Skeletal muscle satellite cell (primary cell): Measurements from ENCODE around the gene FREY1.

Source experiments
- H3K27me3 ChIP-seq: 2 replicates; pipeline ENCODE4 v1.7.0; 2013; ENCODE audit warnings: low read length; ENCODE audit not compliant: control insufficient read depth, insufficient read depth
- H3K36me3 ChIP-seq: 2 replicates; pipeline ENCODE4 v1.7.0; 2013; ENCODE audit warnings: mild to moderate bottlenecking, control low read depth, low read length; ENCODE audit not compliant: insufficient read depth
- H3K4me1 ChIP-seq: 2 replicates; pipeline ENCODE4 v1.7.0; 2013; ENCODE audit warnings: low read length; ENCODE audit not compliant: control insufficient read depth, insufficient read depth
- H3K4me2 ChIP-seq: 2 replicates; pipeline ENCODE4 v1.7.0; 2013; ENCODE audit warnings: mild to moderate bottlenecking, low read length
- H3K4me3 ChIP-seq: 2 replicates; pipeline ENCODE4 v1.7.0; 2013; ENCODE audit warnings: low read length
- H3K9ac ChIP-seq: 2 replicates; pipeline ENCODE4 v1.7.0; 2013; ENCODE audit warnings: mild to moderate bottlenecking, low read depth, low read length, moderate library complexity
- H3K9me3 ChIP-seq: replicated peaks from 2 replicates; pipeline ENCODE4 v1.7.0; 2013; ENCODE audit warnings: mild to moderate bottlenecking, control low read depth, low read length

FREY1 gene

DNA sequence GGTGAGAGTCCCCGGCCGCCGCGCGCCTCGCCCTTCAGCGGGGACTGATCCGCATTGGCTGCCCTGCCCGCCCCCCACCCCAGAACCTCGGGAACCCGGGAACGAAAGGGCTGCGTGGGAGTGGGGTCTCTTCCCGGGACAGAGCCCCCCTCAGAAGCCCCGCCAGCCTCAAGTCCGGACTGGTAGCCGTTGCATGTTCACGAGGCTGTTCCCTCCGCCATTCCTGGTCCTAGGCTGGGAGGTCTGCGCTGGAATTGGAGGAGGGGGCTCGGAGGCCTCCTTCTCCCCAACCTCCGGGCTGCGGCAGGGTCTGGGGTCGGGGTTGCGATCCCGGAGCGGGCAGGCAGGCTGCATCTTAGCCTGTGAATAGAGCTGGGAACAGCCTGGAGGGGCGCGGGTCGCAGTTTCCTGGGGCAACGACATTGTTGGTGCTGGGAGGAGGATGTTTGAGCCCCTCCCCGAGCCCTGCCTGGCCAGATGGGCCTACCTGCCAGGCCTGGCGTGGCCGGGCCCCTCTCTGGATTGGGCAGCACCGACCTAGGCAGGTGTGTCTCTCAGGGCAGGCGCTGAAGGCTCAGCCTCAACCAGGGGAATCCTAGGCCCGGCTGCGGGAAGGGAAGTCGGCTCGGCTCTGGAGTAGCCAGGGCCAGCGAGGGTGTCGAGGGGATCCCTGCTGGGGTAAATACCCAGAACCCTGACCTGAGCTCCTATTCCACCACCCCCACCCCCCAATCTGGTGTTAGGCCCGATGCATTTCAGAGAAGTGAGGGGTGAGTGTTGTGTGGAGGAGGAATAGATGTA is 20.9 kb downstream of the FREY1 start:
- peaks cover 5% of the 10 kb centered on the region for H3K4me1 ChIP-seq
- peak overlapping the region; percentile 64 for H3K4me3 ChIP-seq
- H3K36me3 ChIP-seq, result peaks cover 9% of the 10 kb centered on the region
- H3K9me3 ChIP-seq, result no peaks in the 10 kb centered on the region
- peak overlapping the region; percentile 79 for H3K4me2 ChIP-seq
- peaks cover 27% of the 10 kb centered on the region for H3K27me3 ChIP-seq
- no peak overlapping the region for H3K9ac ChIP-seq

DNA sequence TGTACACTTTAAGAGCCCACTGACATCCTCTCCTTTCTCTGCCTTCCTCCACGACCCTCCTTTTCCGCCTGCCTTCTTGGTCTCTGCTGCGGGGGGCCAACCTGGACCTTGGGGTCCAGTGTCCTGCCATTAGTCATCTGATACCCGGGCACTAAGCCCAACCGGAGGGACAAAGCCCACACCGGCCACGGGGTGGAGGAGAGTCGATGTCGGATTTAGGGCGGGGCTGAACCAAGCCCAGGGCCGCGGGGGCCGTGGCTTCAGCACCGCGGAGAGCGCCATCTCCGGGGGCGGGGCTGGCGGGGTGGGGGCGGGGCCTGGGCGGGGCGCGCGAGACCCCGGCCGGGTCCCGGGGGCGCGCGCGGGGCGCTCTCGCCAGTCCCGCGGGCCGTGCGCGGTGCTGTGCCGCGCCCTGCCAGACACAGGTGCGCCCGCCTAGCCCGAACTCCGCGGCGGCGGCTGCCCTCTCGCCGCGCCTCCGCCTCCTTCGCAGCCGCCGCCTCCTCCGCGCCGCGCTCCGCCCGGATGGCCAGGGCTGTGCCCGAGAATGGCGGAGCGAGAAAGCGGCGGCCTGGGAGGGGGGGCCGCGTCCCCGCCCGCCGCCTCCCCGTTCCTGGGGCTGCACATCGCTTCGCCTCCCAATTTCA is 21.7 kb downstream of the FREY1 start, which contains the start of gene MAPK8IP1:
Gene MAPK8IP1, plus strand, starts transcription at position 378 of the 647 bp plus-strand sequence. Its CDS starts 170 bp downstream, at position 548.
- Histone ChIP-seq H3K4me1 (peaks cover 7% of the 10 kb centered on the region), H3K4me3 (peak within 1 kb of the TSS; percentile 64), H3K4me2 (peak within 1 kb of the TSS; percentile 79), H3K36me3 (peaks cover 11% of the 10 kb centered on the region), H3K9me3 (no peaks in the 10 kb centered on the region), H3K27me3 (peaks cover 27% of the 10 kb centered on the region), H3K9ac (no peak within 1 kb of the TSS)

DNA sequence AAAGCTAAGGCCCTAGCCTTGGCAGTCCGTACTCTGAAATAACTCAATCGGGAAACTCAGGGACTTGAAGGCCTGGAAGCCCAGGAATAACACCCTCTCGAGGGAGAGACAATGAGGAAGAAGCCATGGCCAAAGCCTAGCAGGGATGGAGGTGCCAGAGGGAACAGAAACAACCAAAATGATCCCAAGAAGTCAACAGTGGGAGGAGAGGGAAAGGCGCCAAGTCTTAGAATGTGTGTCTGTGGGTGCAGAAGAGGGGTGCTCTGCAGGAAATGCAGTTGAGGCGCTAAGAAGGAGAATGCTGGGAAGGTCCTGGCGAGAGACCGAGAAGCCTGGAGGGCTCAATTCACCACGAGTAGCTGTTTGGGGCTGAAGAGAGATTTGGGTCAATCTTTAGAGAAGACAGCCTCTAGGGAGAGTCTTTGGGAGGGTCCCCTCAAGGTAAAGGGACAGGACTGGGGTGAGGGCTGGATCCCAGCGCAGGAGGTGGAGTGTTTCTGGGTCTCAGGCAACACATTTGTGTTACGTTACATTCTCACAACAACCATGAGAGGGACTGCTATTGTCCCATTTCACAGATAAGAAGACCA is 22.4 kb downstream of the FREY1 start:
- no peak overlapping the region for H3K9ac ChIP-seq
- H3K36me3 ChIP-seq, result peaks cover 11% of the 10 kb centered on the region
- H3K9me3 ChIP-seq, result no peaks in the 10 kb centered on the region
- H3K4me3 ChIP-seq, result no peak overlapping the region
- peaks cover 25% of the 10 kb centered on the region for H3K27me3 ChIP-seq
- peaks cover 13% of the 10 kb centered on the region for H3K4me1 ChIP-seq
- H3K4me2 ChIP-seq, result peak overlapping the region; percentile 79

- Histone ChIP-seq H3K4me3 (no peak overlapping the region), H3K27me3 (peaks cover 11% of the 10 kb centered on the region), H3K4me2 (no peak overlapping the region), H3K36me3 (peaks cover 11% of the 10 kb centered on the region), H3K9ac (no peak overlapping the region), H3K4me1 (peaks cover 13% of the 10 kb centered on the region), H3K9me3 (no peaks in the 10 kb centered on the region)
Observed at GRCh38 chr11:45881708-45882368, 25.2 kb downstream of the FREY1 start.

- peaks cover 11% of the 10 kb centered on the region for H3K36me3 ChIP-seq
- H3K9ac ChIP-seq, result no peak overlapping the region
- H3K4me1 ChIP-seq, result peaks cover 11% of the 10 kb centered on the region
- no peak overlapping the region for H3K4me3 ChIP-seq
- H3K27me3 ChIP-seq, result peaks cover 2% of the 10 kb centered on the region
- H3K4me2 ChIP-seq, result no peak overlapping the region
- no peaks in the 10 kb centered on the region for H3K9me3 ChIP-seq
Observed at GRCh38 chr11:45880772-45881570, 26.1 kb downstream of the FREY1 start.

GRCh38 chr11:45879803-45880686 is 27.0 kb downstream of the FREY1 start:
- H3K27me3 ChIP-seq, result no peaks in the 10 kb centered on the region
- H3K4me2 ChIP-seq, result no peak overlapping the region
- H3K36me3 ChIP-seq, result peaks cover 11% of the 10 kb centered on the region
- peaks cover 7% of the 10 kb centered on the region for H3K4me1 ChIP-seq
- H3K9me3 ChIP-seq, result no peaks in the 10 kb centered on the region
- H3K9ac ChIP-seq, result no peak overlapping the region
- no peak overlapping the region for H3K4me3 ChIP-seq

DNA sequence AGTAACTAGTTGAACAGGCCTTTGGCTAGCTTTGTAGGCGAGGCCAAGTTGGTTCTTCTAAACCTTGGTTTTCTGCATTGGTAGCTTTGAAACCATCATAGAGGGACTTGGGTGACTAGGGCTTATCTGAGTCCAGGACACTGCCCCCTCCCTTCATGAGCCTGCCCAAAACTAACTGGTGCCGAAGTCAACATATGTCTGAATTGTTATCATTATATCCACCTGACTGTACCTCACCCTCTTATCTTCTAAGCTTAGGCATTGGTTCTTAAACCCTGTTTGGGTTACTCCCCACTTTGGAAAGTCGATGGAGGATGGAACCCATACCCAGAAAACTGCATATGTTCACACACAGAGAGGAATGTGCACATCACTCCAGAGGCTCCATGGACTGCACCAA is 29.2 kb downstream of the FREY1 start:
- peaks cover 12% of the 10 kb centered on the region for H3K4me1 ChIP-seq
- peaks cover 11% of the 10 kb centered on the region for H3K36me3 ChIP-seq
- no peak overlapping the region for H3K4me2 ChIP-seq
- H3K9ac ChIP-seq, result no peak overlapping the region
- no peaks in the 10 kb centered on the region for H3K27me3 ChIP-seq
- no peaks in the 10 kb centered on the region for H3K9me3 ChIP-seq
- H3K4me3 ChIP-seq, result no peak overlapping the region

- H3K36me3 ChIP-seq, result peaks cover 13% of the 10 kb centered on the region
Observed at GRCh38 chr11:45877221-45877620, 29.9 kb downstream of the FREY1 start.

GRCh38 chr11:45876401-45876800 is 30.7 kb downstream of the FREY1 start:
- H3K4me2 ChIP-seq, result no peak overlapping the region
- peaks cover 19% of the 10 kb centered on the region for H3K4me1 ChIP-seq
- H3K9me3 ChIP-seq, result no peaks in the 10 kb centered on the region
- H3K9ac ChIP-seq, result no peak overlapping the region
- H3K36me3 ChIP-seq, result peaks cover 13% of the 10 kb centered on the region
- H3K27me3 ChIP-seq, result no peaks in the 10 kb centered on the region
- no peak overlapping the region for H3K4me3 ChIP-seq

More at GRCh38 chr11:45877221-45877620, 29.9 kb downstream of the FREY1 start:
- Histone ChIP-seq H3K9me3 (no peaks in the 10 kb centered on the region), H3K27me3 (no peaks in the 10 kb centered on the region), H3K4me1 (peaks cover 19% of the 10 kb centered on the region), H3K4me3 (no peak overlapping the region), H3K9ac (no peak overlapping the region), H3K4me2 (no peak overlapping the region)

DNA sequence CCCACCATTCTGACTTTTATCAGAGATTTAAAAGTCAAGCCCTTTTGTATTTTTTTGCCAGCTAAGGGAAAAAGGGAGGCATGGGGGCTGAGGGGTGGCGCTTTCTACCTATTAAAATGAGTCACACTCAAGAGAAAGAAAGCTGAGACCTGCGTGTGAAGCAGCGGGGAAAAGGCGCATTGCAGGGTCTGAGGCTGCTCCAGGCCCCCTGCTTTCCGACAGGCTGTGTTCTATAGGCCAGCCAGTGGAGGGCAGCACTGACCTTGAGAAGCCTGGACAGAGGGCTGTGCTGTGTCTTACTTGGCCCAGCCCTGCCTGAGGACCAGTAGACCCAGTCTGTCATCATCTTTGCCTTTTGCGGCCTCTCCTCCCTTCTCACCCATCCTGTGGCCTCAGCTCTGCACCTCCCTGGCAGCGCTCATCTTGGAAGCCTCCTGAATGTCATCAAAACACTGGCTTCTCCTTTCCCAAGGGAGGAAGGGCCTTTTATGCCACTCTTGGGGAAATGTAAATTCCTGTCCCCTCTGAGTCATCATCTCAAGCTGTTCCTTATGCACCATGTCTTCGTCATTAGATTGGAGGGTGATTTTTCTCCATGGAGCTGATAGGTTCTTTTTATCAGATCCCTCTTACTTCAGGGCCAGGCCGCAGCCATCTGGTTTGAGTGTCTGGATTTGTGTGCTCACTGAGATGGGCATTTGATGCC is 34.3 kb downstream of the FREY1 start:
- Histone ChIP-seq H3K27me3 (no peaks in the 10 kb centered on the region), H3K4me3 (no peak overlapping the region), H3K36me3 (peaks cover 35% of the 10 kb centered on the region), H3K4me1 (peaks cover 11% of the 10 kb centered on the region), H3K9me3 (no peaks in the 10 kb centered on the region), H3K4me2 (no peak overlapping the region), H3K9ac (no peak overlapping the region)
